ENCODE results near the gene GAL.

Gene GAL

DNA sequence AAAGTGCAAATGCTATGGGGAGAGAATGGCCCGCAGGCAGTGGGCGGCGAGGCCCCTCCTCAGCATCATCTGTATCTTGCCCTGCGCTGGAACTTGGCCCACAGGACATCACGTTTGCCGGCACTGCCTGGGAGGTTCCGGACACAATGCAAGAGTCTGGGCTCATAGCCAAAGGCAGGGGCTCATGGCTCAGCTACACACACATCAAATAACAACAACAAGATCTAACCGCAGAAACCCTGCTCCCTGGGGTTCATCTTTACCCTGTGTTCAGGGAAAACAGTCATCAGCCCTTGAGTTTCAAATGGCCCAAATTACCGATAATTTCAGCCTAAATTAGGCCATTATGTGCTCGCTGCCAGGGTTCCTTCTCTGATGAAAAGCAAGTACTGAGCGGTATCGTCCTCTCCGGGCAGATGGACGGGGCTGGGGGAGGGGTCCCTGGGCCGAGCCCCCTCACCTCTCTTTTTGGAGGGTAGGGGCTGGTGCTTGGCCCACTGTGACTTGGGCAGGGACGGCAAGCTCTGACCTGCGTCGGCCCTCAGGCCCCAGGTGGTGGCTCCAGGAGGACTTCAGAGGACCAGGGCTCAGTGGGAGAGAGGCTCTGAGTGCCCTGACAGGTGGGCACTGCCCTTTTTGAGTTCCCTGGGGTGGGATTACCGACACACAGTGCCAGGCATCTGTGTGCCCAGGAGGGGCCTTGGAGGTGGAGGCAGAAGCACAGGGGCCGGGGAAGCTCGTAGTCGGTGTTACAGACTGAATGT lies 25.0 kb upstream of the GAL start:
- DNase-seq = no peak

DNA sequence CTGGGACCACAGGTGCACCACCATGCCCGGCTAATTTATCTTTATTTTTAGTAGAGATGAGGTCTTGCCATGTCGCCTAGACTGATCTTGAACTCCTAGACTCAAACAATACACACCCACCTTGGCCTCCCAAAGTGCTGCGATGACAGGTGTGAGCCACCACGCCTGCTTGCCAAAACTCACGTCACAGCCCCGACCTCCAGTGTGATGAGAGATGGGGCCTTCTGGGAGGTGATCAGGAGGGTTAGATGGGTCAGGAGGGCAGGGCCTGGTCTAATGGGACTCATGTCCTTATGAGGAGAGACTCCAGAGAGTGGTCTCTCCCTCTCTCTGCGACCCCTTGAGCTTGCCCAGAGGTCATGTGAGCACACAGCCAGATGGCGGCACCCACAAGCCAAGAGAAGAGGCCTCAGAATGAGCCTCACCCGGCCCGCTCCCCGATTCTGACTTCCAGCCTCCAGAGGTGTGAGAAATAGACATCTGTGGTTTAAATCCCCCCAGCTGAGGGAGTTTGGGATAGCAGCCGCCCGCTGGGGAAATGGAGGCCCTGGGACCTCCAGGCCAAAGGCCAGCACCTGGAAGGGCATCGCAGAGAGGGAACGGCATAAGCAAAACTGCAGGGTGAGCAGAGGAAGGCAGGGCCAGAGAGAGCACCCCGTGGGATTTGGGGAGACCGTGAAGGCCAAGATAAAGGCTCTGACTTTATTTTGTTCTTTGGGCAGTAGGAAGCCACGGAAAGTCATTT lies 24.1 kb upstream of the GAL start:
- DNase-seq = no peak

DNA sequence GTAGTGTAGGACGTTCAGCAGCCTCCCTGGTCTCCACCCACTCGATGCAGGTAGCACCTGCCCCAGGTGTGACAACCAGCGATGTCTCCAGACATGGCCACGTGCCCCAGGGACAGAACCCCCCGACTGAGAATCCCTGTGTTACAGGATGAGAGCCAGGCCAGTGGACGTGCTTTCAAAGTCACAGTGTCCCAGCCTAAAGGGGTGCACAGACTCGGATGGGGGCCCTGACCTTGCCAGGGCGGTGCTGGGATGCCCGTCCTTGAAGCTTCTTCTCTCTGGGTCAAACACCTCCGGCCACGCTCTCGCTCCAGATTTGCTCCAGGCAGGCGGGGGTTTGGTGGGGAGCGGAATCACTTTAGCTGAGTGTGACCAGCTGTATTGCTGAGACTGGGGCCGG lies 23.3 kb upstream of the GAL start:
- no peak for DNase-seq

DNA sequence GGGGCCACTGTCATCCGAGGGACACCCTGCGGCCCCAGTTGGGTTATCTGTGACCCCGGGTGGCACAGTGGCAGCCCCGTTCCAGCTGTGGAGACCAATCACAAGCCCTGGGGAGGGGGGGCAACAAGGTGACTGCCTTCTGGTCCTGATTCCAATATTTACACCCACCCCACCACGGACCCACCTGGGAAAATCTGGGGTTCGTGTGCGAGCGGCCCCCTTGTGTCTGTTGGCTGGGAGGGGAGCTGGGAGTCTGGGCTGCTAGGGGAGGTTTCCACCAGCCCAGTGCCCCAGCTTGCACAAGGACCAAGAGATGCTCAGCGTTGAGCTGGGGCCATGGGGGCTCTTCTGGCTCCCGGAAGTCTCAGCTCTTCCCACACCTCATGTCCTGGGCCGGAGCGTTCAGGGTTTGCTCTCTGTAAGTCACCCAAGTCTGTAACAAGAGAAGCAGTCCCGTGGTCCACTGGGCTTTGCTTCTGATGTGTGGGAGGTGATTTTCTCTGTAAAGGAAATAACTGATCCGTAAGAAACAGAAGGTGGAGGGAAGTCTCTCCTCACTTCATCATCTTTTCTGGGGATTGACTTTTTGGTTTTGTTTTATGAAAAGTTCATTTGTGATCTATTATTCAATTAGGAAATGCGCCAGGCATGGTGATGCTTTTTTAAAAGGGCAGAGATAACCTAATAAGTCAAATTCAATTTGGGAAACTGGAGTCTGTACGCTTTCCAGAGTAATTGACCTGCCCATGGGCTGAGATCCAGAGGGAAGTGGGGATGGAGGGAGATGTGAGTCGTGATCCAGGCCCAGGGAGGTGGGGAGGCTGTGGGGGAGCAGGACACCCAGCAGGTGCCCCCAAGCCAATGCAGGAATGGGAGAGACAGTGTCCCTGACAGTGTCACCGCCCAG lies 22.4 kb upstream of the GAL start:
- DNase-seq = no peak

DNA sequence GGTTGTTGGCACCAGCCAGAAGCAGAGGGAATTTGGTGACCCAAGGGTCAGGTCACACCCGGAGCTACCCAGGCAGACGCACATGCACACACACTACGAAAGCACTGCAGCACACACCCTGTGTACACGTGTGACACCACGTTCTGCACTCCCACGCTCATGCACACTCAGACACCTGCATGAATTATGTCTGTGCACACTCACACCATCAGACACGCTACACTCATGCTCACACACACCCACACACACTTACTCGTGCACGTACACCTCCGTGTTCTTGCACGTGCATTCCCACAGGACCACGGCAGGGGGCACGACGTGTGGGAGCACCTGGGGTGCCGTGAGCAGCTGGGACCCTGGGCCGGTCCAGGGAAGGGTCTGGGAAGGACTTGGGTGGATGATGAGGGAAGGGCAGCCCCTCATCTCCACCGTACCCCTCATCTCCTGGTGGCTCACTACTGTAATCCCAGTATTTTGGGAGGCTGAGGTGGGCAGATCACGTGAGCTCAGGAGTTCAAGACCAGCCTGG lies 20.8 kb upstream of the GAL start:
- no peak for DNase-seq

DNA sequence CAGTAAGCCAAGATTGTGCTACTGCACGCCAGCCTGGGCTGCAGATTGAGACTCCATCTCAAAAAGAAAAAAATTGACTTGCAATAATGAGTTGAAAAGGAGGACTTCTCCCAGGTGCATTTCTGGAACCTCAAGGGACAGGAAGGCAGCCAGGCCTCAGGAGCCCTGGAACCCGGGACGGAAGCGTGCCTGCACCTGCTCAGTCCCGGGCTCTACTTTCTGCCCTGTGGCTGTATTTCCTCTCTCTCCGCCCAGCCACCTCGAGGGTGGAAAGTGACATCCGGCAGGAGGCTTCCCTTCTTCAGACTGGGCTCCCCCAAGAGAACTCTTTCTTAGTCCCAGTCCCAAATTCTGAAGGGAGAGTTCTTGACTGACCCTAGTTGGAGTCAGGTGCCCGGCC lies 20.2 kb upstream of the GAL start:
- DNase-seq = no peak

DNA sequence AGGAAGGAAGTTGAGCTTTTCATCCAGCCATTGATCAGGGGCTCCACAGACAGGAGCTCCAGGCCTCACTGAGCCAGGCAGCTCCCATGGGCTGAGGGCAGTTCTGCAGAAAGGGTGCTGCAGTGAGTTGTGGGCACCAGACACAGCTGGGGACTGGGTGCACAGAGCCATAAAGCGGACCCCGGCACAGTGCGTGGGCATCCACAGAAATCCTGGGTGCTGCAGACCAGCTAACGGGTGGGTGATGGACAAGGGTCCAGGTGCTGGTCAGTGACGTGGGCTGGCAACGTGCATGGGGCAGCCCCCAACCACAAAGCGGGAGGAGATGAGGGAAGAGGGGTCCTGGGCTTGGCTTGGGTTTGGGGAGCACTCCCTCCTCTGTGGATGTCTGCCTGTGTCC lies 19.4 kb upstream of the GAL start:
- DNase-seq = no peak

DNA sequence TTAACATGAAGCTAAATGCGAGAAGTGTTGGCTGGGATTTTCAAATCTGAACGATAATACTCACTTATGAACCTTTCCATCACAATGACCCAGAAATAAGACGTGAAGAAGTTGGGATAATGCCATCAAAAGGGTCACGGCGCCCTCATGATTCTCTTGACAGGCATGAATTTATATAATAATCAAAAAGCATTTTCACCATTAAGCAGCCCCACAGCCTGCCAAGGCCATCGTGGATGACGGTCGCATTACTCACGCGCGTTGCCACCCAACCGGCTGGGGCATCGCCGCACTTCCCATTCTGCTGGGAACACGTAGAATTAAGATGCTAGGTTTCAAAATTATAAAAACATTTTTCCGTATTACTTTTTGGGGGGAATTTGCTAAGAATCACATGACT lies 18.9 kb upstream of the GAL start:
- DNase-seq = no peak

DNA sequence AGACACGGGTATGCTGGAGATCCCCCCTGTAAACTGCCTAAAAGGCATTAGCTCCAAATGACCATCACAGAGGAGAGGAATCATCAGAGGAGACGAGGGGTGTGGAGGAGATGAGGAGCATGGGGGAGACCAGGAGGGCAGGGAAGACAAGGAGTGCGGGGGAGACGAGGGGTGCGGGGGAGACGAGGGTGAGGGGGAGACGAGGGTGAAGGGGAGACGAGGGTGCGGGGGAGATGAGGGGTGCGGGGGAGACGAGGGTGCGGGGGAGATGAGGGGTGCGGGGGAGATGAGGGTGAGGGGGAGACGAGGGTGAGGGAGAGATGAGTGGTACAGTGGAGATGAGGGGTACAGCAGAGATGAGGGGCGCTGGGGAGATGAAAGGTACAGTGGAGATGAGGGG lies 17.5 kb upstream of the GAL start:
- no peak for DNase-seq

DNA sequence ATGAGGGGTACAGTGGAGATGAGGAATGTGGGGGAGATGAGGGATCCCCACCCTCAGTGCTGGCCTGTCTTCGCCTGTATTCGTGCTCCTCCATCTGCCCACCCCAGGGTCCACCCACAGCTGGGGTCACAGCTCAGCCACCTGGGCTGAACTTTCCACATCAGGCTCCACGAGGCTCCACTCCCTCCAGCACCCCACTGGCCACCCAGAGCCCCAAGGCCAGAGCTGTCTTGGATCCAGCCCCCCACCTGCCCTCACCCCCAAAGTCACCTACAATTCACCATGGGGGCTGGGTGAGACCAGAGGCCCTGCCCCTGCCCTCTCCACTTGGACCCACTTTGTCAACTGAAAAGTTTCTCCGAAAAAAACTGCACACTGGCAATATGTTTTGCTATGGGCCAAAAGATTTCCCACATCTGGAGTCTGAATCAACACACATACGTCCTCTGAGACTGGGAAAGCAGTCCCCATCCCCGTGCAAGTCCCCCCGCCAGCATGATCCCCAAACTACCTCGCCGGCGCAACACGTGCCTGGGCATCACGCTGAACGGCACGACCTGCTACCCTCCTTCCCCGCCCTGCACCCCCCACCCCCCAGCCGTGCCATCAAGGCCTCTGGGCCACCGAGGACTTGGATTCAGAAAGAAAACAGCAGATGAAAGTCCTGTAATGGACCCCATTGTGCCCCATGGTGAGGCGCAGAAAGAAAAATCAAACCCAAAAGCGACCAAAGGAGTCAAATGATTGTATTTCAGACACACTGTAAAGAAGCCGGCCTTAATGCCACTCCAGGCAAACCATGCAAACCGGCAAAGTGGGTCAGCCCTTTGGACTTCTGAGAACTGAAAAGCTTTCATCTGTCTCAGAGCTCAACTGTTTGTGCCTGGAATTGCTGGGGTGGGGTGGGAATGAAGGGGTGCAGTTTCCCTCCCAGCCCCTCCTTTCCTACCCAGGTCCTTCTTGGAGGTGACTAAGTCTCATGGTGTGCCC lies 16.5 kb upstream of the GAL start:
- DNase-seq = no peak

DNA sequence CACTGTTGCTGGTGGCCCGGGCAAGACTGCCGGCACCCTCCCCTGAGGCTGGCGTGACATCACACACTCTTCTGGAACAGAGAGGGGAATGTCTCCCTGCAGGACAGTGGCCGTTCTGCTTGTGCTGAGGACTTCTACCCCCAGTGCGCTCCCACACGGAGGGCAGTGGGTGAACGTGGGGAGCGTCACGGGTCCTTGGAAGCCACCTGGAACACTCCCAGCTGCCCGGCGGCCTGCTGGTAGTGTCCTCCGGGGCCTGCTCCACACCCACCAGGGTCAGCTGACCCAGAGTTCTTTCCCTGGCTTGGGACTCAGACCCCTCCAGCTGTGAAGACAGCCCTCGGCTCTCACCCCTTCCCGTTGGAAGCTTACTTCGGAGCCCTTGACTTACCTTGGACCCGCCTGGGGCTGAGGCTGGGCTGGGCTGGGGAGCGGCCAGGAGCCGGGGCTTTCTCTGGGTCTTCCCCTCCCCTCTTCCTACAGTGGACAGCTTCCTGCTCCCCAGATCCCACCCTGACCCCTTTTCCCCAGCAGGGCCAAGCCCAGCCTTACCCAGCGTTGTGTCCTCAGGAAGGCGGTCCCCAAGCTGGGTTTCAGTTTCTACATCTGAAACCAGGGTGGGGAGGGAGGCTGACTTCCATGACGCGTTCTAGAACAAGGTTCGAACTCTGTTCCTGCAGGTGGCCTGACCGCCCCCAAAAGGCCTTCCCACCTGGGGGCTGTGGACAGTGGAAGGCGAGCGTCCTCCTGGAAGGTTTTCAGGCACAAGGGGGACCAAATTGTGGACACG lies 14.8 kb upstream of the GAL start:
- DNase-seq = no peak

DNA sequence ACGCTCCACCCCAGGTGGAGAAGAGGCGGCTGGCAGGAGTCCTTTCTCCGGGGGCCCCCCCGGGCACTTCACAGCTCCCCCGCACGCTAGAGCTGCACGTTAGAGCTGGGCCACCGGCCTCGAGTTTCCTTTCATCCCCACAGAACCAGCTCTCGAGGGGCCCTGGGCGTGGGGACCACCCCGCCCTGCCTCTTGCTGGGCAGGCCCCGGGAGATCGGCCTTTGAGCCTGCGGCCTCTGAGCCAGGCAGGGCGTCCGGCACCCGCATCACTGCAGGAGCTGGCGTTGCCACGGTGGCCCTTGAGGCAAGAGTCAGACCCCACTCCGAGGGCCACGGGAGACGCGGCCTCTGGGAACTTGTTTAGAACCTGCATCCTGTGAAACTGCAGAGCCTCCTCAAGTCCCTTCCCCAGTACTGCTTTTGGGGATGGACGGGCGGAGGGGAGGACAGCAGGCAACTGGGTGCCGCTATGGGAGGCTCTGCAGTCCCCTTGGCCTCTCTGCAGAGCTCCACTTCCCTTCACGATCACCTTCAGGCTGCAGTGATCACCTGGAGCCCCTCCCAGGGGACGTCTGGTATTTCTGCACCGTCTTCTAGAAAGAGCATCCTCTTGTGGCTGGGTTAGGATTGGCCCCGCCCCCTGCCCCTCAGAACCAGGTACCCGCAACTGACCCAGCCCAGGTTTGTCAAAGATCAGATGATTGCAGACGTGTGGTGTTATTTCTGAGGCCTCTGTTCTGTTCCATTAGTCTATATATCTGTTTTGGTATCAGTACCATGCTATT lies 13.9 kb upstream of the GAL start:
- DNase-seq = no peak

DNA sequence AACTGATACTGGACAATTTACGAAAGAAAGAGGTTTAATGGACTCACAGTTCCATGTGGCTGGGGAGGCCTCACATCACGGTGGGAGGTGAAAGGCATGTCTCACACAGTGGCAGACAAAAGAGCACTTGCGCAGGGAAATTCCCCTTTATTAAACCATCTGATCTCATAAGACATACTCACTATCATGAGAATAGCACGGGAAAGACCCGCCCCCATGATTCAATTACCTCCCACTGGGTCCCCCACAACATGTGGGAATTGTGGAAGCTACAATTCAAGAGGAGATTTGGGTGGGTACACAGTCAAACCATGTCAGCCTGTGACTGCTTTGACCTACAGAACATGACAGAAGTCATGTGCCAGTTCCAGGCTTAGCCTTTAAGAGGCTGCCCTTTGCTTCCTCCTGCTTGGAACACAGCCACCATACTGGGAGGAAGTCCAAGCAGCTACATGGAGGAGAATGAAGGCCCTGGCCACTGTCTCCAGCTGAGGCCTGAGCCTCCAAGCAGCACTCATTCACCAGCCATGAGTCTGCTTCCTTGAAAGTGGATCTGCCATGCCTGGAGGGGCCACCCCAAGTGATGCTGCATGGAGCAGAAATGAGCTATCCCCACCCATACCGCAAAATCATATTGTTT lies 10.9 kb upstream of the GAL start:
- DNase-seq = no peak

DNA sequence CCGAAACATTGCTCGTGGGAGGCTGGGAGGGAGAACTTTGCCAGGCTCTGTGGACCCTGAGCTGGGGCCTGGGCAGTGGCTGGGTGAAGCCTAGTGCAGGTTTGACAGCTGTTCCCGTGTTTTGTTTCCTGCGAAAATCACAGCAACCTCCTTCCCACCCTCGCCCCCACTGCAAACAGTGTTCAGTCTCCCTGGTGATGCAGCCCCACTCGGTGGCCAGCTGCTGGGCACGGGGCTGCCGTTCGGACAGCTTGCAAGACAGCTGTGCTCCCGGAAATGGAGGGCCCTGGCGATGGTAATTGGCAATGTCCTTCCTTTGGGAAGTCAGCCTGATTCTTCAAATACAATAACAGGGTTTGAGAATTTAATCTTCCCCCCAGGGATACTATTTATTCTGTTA lies 10.4 kb upstream of the GAL start:
- DNase-seq = no peak

DNA sequence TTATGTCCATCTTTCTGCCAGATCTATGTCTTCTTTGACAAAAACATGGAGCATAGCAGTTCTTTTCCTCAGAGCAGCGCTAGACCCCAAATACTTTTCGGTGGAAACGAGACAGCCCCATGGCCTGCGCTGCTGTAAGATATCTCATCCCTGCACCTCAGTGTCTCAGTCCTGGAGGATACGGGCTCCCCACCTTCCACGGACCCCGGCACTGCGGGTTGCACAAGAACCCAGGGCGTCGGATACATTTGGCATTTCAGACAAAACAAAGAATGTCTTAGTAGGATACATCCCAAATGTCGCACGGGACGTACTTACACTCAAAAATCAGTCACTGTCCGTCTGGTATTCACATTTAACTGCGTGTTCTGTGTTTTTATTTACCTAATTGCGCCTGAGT lies 9.9 kb upstream of the GAL start:
- DNase-seq = no peak

DNA sequence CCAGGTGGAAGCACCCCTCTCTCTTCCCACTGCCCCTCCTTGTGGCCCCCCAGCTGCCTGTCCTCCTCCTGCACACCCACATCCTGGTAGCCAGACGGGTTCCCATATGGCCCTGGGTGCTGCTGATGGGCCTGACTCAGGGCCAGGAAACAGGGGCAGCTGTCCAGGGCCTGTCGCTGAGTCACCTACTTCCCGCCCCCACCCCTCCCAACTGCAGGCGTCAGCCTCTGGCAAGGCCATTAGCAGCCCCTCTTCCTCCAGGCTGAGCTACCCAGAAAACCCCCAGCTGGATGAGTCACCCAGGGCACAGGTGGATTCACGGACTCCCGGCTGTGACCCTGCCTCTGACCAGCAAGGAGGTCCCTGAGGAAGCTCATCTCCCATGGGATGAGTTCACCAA lies 6.9 kb upstream of the GAL start:
- no peak for DNase-seq

DNA sequence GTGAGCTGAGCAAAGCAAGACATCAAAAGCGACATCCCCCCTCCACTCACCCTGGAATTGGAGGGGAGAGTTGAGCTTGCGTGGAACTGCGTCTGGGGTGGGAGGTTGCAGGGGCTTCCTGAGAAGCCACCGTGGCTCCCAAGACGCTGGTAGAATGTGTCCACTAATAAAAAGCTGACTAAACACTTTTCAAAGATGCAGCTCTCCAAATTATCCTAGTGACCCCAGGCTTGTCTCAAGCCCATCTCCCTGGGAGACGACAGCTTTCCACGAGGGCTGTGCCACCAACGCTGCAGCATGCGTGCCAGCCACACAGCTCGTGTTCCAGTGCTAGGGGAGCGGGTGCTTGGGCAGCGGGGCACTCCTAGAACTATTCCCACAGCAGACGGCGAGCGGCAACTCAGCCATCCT lies 6.3 kb upstream of the GAL start:
- DNase-seq = no peak

DNA sequence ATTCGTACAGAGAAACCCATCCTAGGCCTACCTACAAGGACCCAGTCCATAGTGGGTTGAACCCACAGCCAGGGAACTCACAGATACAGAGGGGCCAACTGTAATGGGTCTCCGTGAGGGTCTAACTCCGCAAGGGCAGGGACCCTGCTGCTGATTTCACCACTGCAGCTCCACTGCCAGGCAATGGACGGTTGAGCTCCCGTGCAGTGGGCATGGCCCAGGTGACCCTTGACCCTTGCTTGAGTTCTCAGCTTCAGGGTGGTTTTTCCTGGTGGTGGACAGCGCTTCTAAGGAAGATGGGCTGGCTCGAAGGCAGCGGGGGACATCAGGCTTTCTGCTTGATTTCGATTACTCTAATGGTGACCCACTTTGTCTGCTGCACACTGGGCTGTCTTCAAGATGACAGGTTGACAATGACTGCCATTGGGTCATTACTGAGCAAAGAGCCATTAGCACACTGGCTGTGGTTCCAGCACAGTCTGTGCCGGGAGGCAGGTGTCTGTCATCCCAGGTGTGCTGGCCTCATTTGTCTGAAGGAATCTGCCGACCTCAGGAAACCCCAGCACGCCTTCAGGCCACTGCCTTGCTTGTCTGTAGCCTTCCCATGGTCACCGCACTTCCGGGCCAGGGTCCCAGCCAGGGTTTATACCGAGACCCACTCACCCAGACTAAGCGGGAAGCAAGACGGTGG lies 3.7 kb upstream of the GAL start:
- no peak for DNase-seq

DNA sequence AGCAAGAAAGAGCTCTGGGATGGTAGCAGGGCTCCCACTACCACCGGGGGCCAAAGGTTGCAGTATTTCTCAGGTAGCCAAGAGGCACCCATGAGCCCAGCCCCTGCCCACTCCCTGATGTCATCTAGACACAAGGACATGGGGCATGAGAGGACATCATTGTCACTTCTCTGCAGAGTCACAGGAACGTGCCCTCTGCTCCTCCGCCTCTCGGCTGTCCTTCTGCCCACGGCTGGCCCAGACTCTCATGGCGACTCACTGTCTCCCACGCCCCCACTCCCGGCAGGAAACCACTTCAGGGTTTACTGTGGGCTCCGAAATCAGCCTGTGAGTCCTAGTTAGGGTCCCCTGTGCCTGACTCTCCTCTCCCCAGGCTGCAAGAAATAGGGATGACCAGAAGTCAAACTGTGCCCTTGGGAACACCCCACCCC lies 1.8 kb upstream of the GAL start:
- DNase-seq = no peak
